NT2/D1 (cell line): ENCODE measurements around the gene SIKE1.
"Not testable (repeated sequence)": the region's sequence is repeated elsewhere in the genome, so short reads cannot be mapped to it uniquely, and the experiment has no call there.

ENCODE experiments used
- YY1 ChIP-seq: IDR thresholded peaks from 2 replicates; pipeline ENCODE4 v1.6.1; 2011; ENCODE audit not compliant: insufficient read length, insufficient read depth
- ZNF274 ChIP-seq: IDR thresholded peaks from 2 replicates; pipeline ENCODE4 v1.6.1; 2011; ENCODE audit warnings: mild to moderate bottlenecking, low read depth, low read length

GRCh38 chr1:114753702-114754101 is 26.8 kb downstream of the SIKE1 start:
- TF ChIP-seq ZNF274, YY1: not testable (repeated sequence)
